Spleen (tissue), 7 donors: ENCODE data around the gene USH1G.

Experiments
- POLR2A ChIP-seq, 3 donors: fragments of 450-650 bp; IDR thresholded peaks; one replicate each; pipeline ENCODE4 v1.5.1; 2017; ENCODE audit warnings: antibody characterized with exemption in 3 of 3, mild to moderate bottlenecking in 1 of 3
- TF ChIP-seq, protein P1 (sequence below), 11 experiments: fragments of 200-600 bp in 7 of 11; fragments of 450-650 bp in 4 of 11; sonication (generic) in 4 of 11; IDR thresholded peaks in 8 of 11; conservative IDR thresholded peaks in 3 of 11; 1 replicate in 7 of 11; 2 replicates in 4 of 11; pipeline versions ENCODE4 v1.4.0 to v1.8.0; 2016 to 2021; ENCODE audit warnings: antibody characterized with exemption in 11 of 11, inconsistent platforms in 4 of 11, mild to moderate bottlenecking in 1 of 11
- donor health status: DM: no; HTN: no; CAD: no; lungs with moderate emphysema.
- donor health status: DM: no; HTN: no; CAD: no.
- donor health status: DM: no; HTN: no; CAD: no.

DNA sequence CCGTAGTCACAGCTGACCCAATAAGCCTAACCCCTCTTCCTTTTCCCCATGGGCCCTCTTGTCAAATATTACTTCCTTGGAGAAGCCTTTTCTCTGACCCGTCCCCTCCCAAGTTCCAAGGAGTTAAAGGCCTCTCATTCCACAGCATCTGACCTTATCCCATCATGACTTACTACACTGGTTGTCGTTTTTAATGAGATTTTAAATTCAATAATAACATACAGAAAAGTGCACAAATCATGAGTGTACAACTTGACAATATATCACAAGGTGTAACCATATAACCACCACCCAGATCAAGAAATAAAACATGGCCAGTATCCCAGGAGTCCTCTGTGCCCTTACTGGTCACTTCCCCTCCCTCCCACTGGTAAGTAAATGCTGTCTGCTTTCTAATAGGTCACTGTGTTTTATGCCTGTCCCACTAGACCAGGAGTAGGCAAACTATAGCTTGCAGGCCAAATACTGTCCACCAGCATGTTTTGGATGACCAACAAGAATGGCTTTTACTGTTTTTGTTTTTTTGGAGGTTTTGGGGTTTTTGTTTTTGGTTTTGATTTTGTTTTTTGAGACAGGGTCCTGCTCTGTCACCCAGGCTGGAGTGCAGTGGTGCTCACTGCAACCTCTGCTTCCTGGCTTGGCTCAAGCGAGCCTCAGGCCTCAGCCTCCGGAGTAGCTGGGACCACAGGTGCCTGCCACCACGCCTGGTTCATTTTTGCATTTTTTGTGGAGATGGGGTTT is 49.0 kb downstream of the USH1G start:
- TF ChIP-seq, protein P1, sequence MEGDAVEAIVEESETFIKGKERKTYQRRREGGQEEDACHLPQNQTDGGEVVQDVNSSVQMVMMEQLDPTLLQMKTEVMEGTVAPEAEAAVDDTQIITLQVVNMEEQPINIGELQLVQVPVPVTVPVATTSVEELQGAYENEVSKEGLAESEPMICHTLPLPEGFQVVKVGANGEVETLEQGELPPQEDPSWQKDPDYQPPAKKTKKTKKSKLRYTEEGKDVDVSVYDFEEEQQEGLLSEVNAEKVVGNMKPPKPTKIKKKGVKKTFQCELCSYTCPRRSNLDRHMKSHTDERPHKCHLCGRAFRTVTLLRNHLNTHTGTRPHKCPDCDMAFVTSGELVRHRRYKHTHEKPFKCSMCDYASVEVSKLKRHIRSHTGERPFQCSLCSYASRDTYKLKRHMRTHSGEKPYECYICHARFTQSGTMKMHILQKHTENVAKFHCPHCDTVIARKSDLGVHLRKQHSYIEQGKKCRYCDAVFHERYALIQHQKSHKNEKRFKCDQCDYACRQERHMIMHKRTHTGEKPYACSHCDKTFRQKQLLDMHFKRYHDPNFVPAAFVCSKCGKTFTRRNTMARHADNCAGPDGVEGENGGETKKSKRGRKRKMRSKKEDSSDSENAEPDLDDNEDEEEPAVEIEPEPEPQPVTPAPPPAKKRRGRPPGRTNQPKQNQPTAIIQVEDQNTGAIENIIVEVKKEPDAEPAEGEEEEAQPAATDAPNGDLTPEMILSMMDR (IDR thresholded peaks at IDR 0.05 in 8 of 11, conservative IDR thresholded peaks at IDR 0.05 in 3 of 11): no peak
- TF ChIP-seq POLR2A (IDR thresholded peaks at IDR 0.05): no peak
